Ovary (tissue), 9 donors: Measurements from ENCODE around the gene TCL1A. TPM values are rescaled to one million over a fixed set of nuclear protein-coding genes. Genes with fewer than 3 reads are reported as not detected.
"Not testable (repeated sequence)": the region's sequence is repeated elsewhere in the genome, so short reads cannot be mapped to it uniquely, and the experiment has no call there.

Experiments
- DNase-seq, 5 donors: peaks; one replicate each; pipeline ENCODE4 v3.0.0-alpha.2; 2019 to 2020
- H3K27ac ChIP-seq, 2 donors: fragments of 200-600 bp; one replicate each; pipeline versions ENCODE4 v1.5.1 to v1.8.0; 2019 to 2022
- H3K27me3 ChIP-seq: fragments of 200-600 bp; one replicate; pipeline ENCODE4 v1.8.0; 2022
- H3K36me3 ChIP-seq: fragments of 200-600 bp; sonication (generic); one replicate; pipeline ENCODE4 v1.5.1; 2019
- H3K4me1 ChIP-seq: one replicate; pipeline ENCODE4 v1.8.1; 2013; ENCODE audit warnings: mild to moderate bottlenecking, moderate library complexity; ENCODE audit not compliant: insufficient read depth
- H3K4me3 ChIP-seq: fragments of 200-600 bp; sonication (generic); one replicate; pipeline ENCODE4 v1.5.1; 2017
- H3K9me3 ChIP-seq, 2 donors: fragments of 200-600 bp in 1 of 2; sonication (generic) in 1 of 2; one replicate each; pipeline versions ENCODE4 v1.5.1 to v1.8.1; 2013 to 2019; ENCODE audit warnings: mild to moderate bottlenecking in 1 of 2, moderate library complexity in 1 of 2
- CTCF ChIP-seq, 3 donors: fragments of 450-650 bp in 2 of 3; fragments of 200-600 bp in 1 of 3; IDR thresholded peaks; one replicate each; pipeline versions ENCODE4 v1.5.1 to v1.8.0; 2016 to 2022; ENCODE audit warnings: antibody characterized with exemption in 3 of 3, mild to moderate bottlenecking in 1 of 3
- EP300 ChIP-seq: sonication (generic); formaldehyde crosslinking; IDR thresholded peaks from one replicate; pipeline ENCODE4 v1.6.1; 2017; ENCODE audit warnings: antibody characterized with exemption
- POLR2A ChIP-seq: fragments of 450-650 bp; IDR thresholded peaks from one replicate; pipeline ENCODE4 v1.6.1; 2017; ENCODE audit warnings: antibody characterized with exemption, mild to moderate bottlenecking, moderate library complexity
- WGBS, 3 donors: extraction: QIAGEN DNeasy Blood & Tissue Kit in 1 of 3; methylation state at CpG; one replicate each; pipeline versions ENCODE4 v1.1.5 to v1.1.7; 2013 to 2017; 5-methylcytosine and 5-hydroxymethylcytosine counted together
- intact Hi-C, 4 donors: fragments of 100-400 bp; cut with DNase I; formaldehyde crosslinking; loops; one replicate each; pipeline versions ENCODE4 v1.11.0 to v1.15.1; 2022 to 2023
- polyA plus RNA-seq, 2 donors: library from polyadenylated mRNA; stranded (reverse); fragments of 200-250 nt in 1 of 2; fragments of 350-450 nt in 1 of 2; fragmentation: Illumina TruSeq in 1 of 2; extraction: RNeasy Lipid Tissue Mini Kit (QIAGEN cat#74804) in 1 of 2; gene quantifications; one replicate each; pipeline ENCODE4 v1.2.3, GENCODE V29; 2013 to 2014
- total RNA-seq, 7 donors: library from RNA; depleted of rRNA in 2 of 7; stranded (reverse); fragments of >200 nt in 2 of 7; fragmentation: NEBNext Ultra II Directional in 3 of 7; extraction: Animal tissue kit (Norgen Biotek cat#: 25700) in 3 of 7; gene quantifications; one replicate each; pipeline versions ENCODE4 v1.1.0 to v1.2.4, GENCODE V29; 2016 to 2023
- donor health status: DM: no; HTN: no; CAD: no; lungs with moderate emphysema.
- donor health status: DM: no; HTN: no; CAD: no.
- donor health status: Bipolar disorder and iron deficiency.
- donor health status: DM: yes; HTN: yes; CAD: no.
- donor health status: DM: no; HTN: no; CAD: no.
- donor health status: DM: yes; HTN: yes; CAD: no.

The TCL1A gene
- total and polyA plus RNA-seq, 9 donors: 0.13 to 0.70 TPM; not detected in 7

DNA sequence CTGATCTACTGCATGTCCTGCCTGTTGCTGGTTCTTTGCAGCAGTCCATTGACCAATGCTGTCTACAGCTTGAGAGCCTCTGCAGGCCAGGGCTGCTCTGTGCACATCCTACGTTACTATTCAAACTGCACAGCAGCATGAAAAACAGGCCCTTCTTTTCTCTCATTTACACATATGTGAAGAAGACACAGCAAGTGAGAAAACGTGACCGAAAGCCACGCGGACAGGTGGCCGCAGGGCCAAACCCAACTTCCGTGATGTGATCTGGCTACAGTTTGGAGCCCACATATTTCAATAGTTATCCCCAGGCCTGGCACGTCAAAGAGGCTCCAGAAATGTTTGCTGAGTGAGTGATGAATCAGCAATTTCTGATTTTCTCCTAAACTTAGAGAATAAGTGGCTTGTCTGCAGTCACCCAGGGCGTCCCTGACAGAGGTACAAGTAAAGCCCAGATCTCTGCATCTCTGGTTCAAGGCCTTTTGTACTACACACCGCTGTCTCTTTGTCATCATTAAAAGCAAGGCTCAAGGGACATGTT, 45.6 kb downstream of the TCL1A start:
- no peaks in the 10 kb centered on the region for H3K36me3 ChIP-seq
- H3K4me3 ChIP-seq: no peak overlapping the region
- TF ChIP-seq CTCF (IDR thresholded peaks at IDR 0.05) (no peak), EP300 (no peak), POLR2A (no peak)
- intact Hi-C loops: no loop called here
- DNase-seq: no peak
- no peaks in the 10 kb centered on the region for H3K9me3 ChIP-seq
- H3K27ac ChIP-seq: no peak overlapping the region
- 87 to 91% (median 90%) methylated on average over 10 of the region's 10 CpGs for WGBS, 3 donors
- H3K4me1 ChIP-seq: peaks cover under 1% of the 10 kb centered on the region
- H3K27me3 ChIP-seq: no peaks in the 10 kb centered on the region

- Histone ChIP-seq H3K27ac (no peak overlapping the region), H3K9me3 (no peaks in the 10 kb centered on the region), H3K36me3 (no peaks in the 10 kb centered on the region), H3K4me1 (peaks cover 3% of the 10 kb centered on the region), H3K4me3 (no peak overlapping the region), H3K27me3 (no peaks in the 10 kb centered on the region)
- TF ChIP-seq CTCF (IDR thresholded peaks at IDR 0.05): no peak
- intact Hi-C loops: no loop called here
- 47 to 63% (median 54%) methylated on average over 3 of the region's 3 CpGs for WGBS, 3 donors
- DNase-seq: no peak
Observed at GRCh38 chr14:95667249-95667693, 46.7 kb downstream of the TCL1A start.

DNA sequence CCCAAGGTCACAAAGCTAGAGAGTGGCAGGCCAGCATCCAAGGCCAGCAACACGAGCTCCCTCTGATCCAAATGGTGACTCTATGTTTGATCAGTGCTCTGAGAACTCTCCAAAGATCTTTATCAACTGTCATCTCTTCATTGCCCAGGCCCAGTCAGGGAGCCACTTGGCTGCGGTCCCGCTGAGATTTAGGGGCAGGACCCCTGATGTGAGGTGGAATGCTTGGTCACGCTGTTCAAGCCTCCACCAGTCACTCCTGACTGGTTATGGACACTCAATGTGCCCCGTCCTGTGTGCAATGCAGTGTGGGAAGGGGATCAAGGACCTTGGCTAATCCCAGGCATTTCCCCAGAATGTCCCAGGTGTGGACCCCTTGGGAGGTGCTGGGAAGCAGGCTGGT, 47.5 kb downstream of the TCL1A start:
- Histone ChIP-seq H3K27me3 (no peaks in the 10 kb centered on the region), H3K27ac (no peak overlapping the region), H3K4me3 (no peak overlapping the region), H3K36me3 (no peaks in the 10 kb centered on the region), H3K4me1 (peaks cover 3% of the 10 kb centered on the region), H3K9me3 (no peaks in the 10 kb centered on the region)
- intact Hi-C loops: no loop called here
- DNase-seq: no peak
- TF ChIP-seq EP300 (no peak), CTCF (IDR thresholded peaks at IDR 0.05) (no peak), POLR2A (no peak)
- 91 to 92% (median 91%) methylated on average over 5 of the region's 5 CpGs for whole genome bisulfite sequencing, 3 donors

DNA sequence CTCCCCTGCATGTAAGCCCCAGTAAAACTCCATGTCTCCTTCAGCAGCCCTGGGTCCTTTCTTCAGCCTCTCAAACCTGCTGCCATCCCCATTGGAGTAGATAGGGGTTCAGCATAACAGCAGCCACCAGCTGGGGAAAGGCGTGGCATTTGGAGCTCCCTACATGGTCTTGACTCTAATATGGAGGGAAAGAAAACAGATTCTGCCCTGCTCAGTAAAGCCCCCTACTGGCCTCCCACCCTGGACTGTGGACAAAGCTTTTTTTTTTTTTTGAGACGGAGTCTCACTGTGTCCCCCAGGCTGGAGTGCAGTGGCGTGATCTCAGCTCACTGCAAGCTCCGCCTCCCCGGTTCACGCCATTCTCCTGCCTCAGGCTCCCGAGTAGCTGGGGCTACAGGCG, 48.4 kb downstream of the TCL1A start:
- 87 to 88% (median 87%) methylated on average over 8 of the region's 8 CpGs for WGBS, 3 donors
- H3K27me3 ChIP-seq, H3K4me1 ChIP-seq, H3K36me3 ChIP-seq, DNase-seq, intact Hi-C loops, H3K9me3 ChIP-seq, H3K4me3 ChIP-seq, H3K27ac ChIP-seq: not testable (repeated sequence)

DNA sequence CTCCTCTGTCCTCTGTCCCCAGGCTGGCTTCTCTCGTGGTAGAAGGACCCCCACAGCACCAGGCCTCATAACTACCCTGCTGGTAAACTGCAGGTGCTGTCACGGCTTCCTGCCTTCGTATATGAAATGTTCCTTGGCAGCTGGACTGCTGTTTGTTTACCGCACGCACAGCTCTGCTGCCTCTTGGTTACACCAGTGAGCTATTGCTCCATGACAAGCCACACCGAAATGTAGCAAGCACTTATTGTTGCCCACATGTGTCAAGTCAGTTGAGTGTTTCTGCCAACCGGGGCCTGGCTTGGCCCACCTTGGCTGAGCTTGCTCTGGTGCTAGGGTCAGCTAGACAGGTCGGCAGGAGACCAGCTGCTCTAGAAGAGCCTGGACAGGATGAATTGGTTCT, 49.4 kb downstream of the TCL1A start:
- H3K27me3 ChIP-seq: no peaks in the 10 kb centered on the region
- intact Hi-C loops: no loop called here
- H3K36me3 ChIP-seq: no peaks in the 10 kb centered on the region
- TF ChIP-seq EP300 (no peak), POLR2A (no peak), CTCF (IDR thresholded peaks at IDR 0.05) (no peak)
- H3K9me3 ChIP-seq: no peaks in the 10 kb centered on the region
- DNase-seq: no peak
- H3K4me3 ChIP-seq: no peak overlapping the region
- peaks cover 14% of the 10 kb centered on the region for H3K4me1 ChIP-seq
- no peak overlapping the region for H3K27ac ChIP-seq
- 85 to 91% (median 90%) methylated on average over 7 to 8 of the region's 8 CpGs for WGBS, 3 donors
